Gastrocnemius medialis (tissue), 4 donors: ENCODE results near the gene SMAD3. TPM values are rescaled to one million over a fixed set of nuclear protein-coding genes. Genes with fewer than 3 reads are reported as not detected.

Experiments used
- ATAC-seq, 2 donors: fragments of 150-250 bp; one replicate each; pipeline ENCODE4 v1.9.1; 2016
- DNase-seq, 2 donors: peaks; one replicate each; pipeline ENCODE4 v3.0.0-alpha.2; 2019
- H3K27ac ChIP-seq, 4 donors: fragments of 200-600 bp; sonication (generic); 1 replicate in 1 of 4; 2 replicates in 3 of 4; pipeline ENCODE4 v1.5.1; 2016 to 2018; ENCODE audit warnings: mild to moderate bottlenecking in 2 of 4, moderate library complexity in 1 of 4
- H3K27me3 ChIP-seq, 3 donors: fragments of 200-600 bp; sonication (generic) in 2 of 3; 1 replicate in 1 of 3; 2 replicates in 2 of 3; pipeline versions ENCODE4 v1.5.1 to v1.6.0; 2016 to 2019; ENCODE audit warnings: mild to moderate bottlenecking in 1 of 3, moderate library complexity in 1 of 3
- H3K36me3 ChIP-seq, 2 donors: fragments of 200-600 bp; sonication (generic) in 1 of 2; one replicate each; pipeline ENCODE4 v1.5.1; 2017 to 2018
- H3K4me1 ChIP-seq, 2 donors: fragments of 200-600 bp; sonication (generic) in 1 of 2; one replicate each; pipeline ENCODE4 v1.5.1; 2016 to 2017; ENCODE audit warnings: mild to moderate bottlenecking in 2 of 2
- H3K4me3 ChIP-seq, 4 donors: fragments of 200-600 bp; sonication (generic) in 3 of 4; 1 replicate in 1 of 4; 2 replicates in 3 of 4; pipeline ENCODE4 v1.5.1; 2016 to 2019; ENCODE audit warnings: mild to moderate bottlenecking in 2 of 4
- H3K9me3 ChIP-seq, 3 donors: fragments of 200-600 bp; sonication (generic) in 2 of 3; 1 replicate in 1 of 3; 2 replicates in 2 of 3; pipeline ENCODE4 v1.5.1; 2016 to 2019
- POLR2A ChIP-seq, 2 donors: fragments of 450-650 bp; IDR thresholded peaks; one replicate each; pipeline ENCODE4 v1.6.1; 2017; ENCODE audit warnings: antibody characterized with exemption in 2 of 2, mild to moderate bottlenecking in 2 of 2, moderate library complexity in 2 of 2
- in situ Hi-C, 4 donors: fragments of 200-750 bp; cut with MboI; loops; one replicate each; pipeline versions ENCODE4 v1.15.0 to v1.8.0; 2017; ENCODE audit warnings: low sequenced_read_pairs in 4 of 4
- intact Hi-C: fragments of 100-400 bp; cut with DNase I; formaldehyde crosslinking; loops from one replicate; pipeline ENCODE4 v1.15.1; 2023; ENCODE audit warnings: low total_unique reads
- total RNA-seq, 4 donors: library from RNA; depleted of rRNA; stranded (reverse); fragments of >200 nt; gene quantifications; one replicate each; pipeline versions ENCODE4 v1.1.0 to v1.2.3, GENCODE V29; 2016
- TF ChIP-seq, protein P1 (sequence below), 5 experiments: fragments of 450-650 bp in 3 of 5; fragments of 200-600 bp in 2 of 5; sonication (generic) in 2 of 5; IDR thresholded peaks in 4 of 5; conservative IDR thresholded peaks in 1 of 5; 1 replicate in 4 of 5; 2 replicates in 1 of 5; pipeline ENCODE4 v1.5.1; 2016 to 2019; ENCODE audit warnings: antibody characterized with exemption in 5 of 5, mild to moderate bottlenecking in 3 of 5, moderate library complexity in 3 of 5

Gene SMAD3
- total RNA-seq, 4 donors from 2014 or later, result 15.9 to 61.7 (median 26.3) TPM

DNA sequence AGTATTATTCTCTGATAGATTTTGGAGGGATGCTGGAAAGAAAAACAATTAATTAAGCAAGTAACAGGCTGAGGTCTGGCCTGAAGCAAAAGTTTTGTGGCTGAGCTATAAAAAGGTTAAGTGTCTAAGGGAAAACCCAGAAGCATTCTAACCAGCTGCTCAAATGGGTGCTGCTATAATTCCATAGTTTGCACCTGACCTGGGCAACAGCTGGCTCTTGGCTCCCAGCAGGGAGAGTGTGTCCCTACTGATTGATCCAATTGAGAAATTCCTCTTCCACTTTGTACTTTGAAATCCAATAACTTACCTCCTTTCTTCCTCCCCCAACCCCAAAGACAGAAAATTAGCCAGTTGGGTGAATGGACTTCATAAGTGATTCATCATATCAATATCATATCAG, 27.7 kb upstream of the SMAD3 start:
- H3K36me3 ChIP-seq, result no peaks in the 10 kb centered on the region
- no peak for TF ChIP-seq POLR2A (IDR thresholded peaks at IDR 0.05)
- TF ChIP-seq, protein P1, sequence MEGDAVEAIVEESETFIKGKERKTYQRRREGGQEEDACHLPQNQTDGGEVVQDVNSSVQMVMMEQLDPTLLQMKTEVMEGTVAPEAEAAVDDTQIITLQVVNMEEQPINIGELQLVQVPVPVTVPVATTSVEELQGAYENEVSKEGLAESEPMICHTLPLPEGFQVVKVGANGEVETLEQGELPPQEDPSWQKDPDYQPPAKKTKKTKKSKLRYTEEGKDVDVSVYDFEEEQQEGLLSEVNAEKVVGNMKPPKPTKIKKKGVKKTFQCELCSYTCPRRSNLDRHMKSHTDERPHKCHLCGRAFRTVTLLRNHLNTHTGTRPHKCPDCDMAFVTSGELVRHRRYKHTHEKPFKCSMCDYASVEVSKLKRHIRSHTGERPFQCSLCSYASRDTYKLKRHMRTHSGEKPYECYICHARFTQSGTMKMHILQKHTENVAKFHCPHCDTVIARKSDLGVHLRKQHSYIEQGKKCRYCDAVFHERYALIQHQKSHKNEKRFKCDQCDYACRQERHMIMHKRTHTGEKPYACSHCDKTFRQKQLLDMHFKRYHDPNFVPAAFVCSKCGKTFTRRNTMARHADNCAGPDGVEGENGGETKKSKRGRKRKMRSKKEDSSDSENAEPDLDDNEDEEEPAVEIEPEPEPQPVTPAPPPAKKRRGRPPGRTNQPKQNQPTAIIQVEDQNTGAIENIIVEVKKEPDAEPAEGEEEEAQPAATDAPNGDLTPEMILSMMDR (IDR thresholded peaks at IDR 0.05 in 4 of 5, conservative IDR thresholded peaks at IDR 0.05 in 1 of 5), result no peak
- in situ Hi-C loops (no loop called here), intact Hi-C loops (loop anchor here (10.0 kb wide), 1 partner anchor 267 kb away; no protein-coding TSS in a partner anchor)
- H3K27me3 ChIP-seq, result no peaks in the 10 kb centered on the region
- ATAC-seq (no peak), DNase-seq (no peak)
- H3K27ac ChIP-seq, result no peak overlapping the region
- peaks cover 3 to 10% of the 10 kb centered on the region in 2 donors for H3K4me1 ChIP-seq
- H3K4me3 ChIP-seq, result no peak overlapping the region
- H3K9me3 ChIP-seq, result no peaks in the 10 kb centered on the region

DNA sequence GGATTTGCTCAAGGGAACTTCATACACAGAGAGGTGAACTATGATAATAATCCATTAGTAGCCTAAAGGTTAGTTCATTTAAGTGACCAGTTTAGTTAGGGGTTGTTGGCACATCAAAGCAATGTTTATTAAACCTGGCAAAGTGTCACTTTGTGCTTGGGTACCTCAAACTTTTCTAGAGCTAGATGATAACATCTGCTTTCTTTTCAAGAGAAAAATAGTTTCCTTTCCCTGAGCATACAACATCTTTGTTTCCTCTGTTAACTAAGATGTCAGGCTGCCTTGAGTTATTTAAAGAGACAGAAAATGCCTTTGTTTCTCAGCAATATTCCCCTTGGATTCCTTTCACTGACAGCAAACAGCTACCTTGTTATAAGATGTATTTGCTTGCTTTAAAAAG, 26.7 kb upstream of the SMAD3 start:
- in situ Hi-C loops, result no loop called here

DNA sequence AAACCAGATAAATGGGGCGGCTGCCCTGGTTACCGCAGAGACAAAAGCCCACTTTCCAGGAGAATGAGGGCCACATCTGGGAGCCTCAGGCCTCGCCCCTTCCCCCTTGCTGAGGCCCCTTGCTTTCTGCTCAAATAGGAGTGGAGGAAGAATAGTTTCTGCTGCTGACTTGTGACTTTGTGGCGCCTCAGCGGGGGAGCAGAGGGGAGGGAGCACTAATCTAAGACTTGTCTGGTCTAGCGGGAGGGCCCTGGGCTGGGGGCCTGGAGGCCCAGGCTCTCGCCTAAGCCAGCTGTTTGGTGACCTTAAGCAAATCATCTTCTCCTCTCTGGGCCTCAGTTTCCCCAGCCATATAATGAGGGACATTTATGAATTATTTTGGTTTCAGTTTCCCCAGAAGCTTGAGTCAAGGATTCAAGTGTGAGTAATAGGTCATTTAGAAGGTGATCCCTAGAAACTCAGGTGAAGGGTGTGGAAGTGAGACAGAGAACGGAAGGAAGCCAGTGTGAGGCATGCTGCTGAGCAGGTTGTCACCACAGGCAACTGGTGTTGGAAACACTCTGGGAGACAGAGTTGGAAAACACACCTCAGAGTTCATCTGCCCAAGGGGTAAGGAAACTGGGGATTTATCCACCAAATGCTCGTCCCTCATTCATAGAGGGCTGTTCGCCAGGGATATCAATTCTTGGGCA, 25.9 kb upstream of the SMAD3 start:
- no peak overlapping the region for H3K27ac ChIP-seq
- intact Hi-C loops (loop anchor here (10.0 kb wide), 2 partner anchors 95 to 265 kb away; no protein-coding TSS in a partner anchor), in situ Hi-C loops (no loop called here)
- no peak for DNase-seq
- no peaks in the 10 kb centered on the region for H3K27me3 ChIP-seq
- peaks cover 0 to 2% of the 10 kb centered on the region in 2 donors for H3K4me1 ChIP-seq
- TF ChIP-seq, protein P1 (IDR thresholded peaks at IDR 0.05 in 4 of 5, conservative IDR thresholded peaks at IDR 0.05 in 1 of 5), result no peak
- TF ChIP-seq POLR2A (IDR thresholded peaks at IDR 0.05), result no peak
- H3K4me3 ChIP-seq, result no peak overlapping the region
- ATAC-seq, result no peak
- H3K36me3 ChIP-seq, result no peaks in the 10 kb centered on the region
- H3K9me3 ChIP-seq, result no peaks in the 10 kb centered on the region

More for the DNA sequence above, 26.7 kb upstream of the SMAD3 start:
- no peak overlapping the region for H3K27ac ChIP-seq
- peaks cover 2 to 3% of the 10 kb centered on the region in 2 donors for H3K4me1 ChIP-seq
- TF ChIP-seq POLR2A (IDR thresholded peaks at IDR 0.05), result no peak
- TF ChIP-seq, protein P1 (IDR thresholded peaks at IDR 0.05 in 4 of 5, conservative IDR thresholded peaks at IDR 0.05 in 1 of 5), result no peak
- H3K4me3 ChIP-seq, result no peak overlapping the region
- ATAC-seq (no peak), DNase-seq (no peak)
- no peaks in the 10 kb centered on the region for H3K9me3 ChIP-seq
- H3K27me3 ChIP-seq, result no peaks in the 10 kb centered on the region
- intact Hi-C loops, result loop anchor here (10.0 kb wide), 1 partner anchor 266 kb away; no protein-coding TSS in a partner anchor
- H3K36me3 ChIP-seq, result no peaks in the 10 kb centered on the region

DNA sequence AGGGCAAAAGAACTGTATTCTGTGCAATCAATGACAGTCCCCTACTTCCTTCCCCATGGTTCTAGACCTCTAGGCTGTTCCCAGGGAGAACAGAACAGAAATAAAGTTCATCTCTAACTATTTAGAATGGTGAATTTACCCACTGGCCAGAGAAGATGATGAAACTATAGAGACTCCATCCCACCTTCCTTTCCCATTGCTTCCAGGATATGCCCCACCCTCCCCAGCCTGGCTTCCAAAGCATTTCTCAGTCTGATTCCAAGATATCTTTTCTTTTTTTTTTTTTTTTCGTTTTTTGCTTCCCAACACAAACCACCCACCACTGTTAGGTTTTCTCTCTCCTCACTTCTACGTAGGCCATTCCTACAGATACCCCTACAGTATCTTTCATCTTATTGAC, 25.1 kb upstream of the SMAD3 start:
- Histone ChIP-seq H3K9me3 (no peaks in the 10 kb centered on the region), H3K27ac (no peak overlapping the region), H3K4me1 (peaks cover 0 to 6% of the 10 kb centered on the region in 2 donors), H3K27me3 (no peaks in the 10 kb centered on the region), H3K36me3 (no peaks in the 10 kb centered on the region), H3K4me3 (no peak overlapping the region)
- intact Hi-C loops (loop anchor here (10.0 kb wide), 1 partner anchor 95 kb away; no protein-coding TSS in a partner anchor), in situ Hi-C loops (no loop called here)
- DNase-seq (no peak), ATAC-seq (no peak)
- TF ChIP-seq, protein P1 (IDR thresholded peaks at IDR 0.05 in 4 of 5, conservative IDR thresholded peaks at IDR 0.05 in 1 of 5), result no peak
- no peak for TF ChIP-seq POLR2A (IDR thresholded peaks at IDR 0.05)
